GM12878 (cell line): ENCODE measurements around the gene TTC32. TPM values are rescaled to one million over a fixed set of nuclear protein-coding genes. Genes with fewer than 3 reads are reported as not detected.

Source experiments
- ATF3 ChIP-seq: IDR thresholded peaks from 2 replicates; pipeline ENCODE4 v1.6.1; 2011; ENCODE audit warnings: low read depth, mild to moderate bottlenecking, low read length, moderate library complexity, borderline replicate concordance; ENCODE audit errors: extremely low read depth
- CBFB ChIP-seq: IDR thresholded peaks from 2 replicates; pipeline ENCODE4 v1.6.1; 2016; ENCODE audit warnings: antibody characterized with exemption, low read depth
- DPF2 ChIP-seq: fragments of 450-650 bp; IDR thresholded peaks from 2 replicates; pipeline ENCODE4 v1.6.1; 2017; ENCODE audit warnings: mild to moderate bottlenecking
- E2F8 ChIP-seq: fragments of 450-650 bp; IDR thresholded peaks from 2 replicates; pipeline ENCODE4 v1.6.1; 2018; ENCODE audit warnings: mild to moderate bottlenecking, low read depth, moderate library complexity; ENCODE audit not compliant: partially characterized antibody
- ELK1 ChIP-seq: IDR thresholded peaks from 2 replicates; pipeline ENCODE4 v1.6.1; 2012; ENCODE audit warnings: low read depth, low read length, improper control_type of control experiment
- EP300 ChIP-seq, 2 experiments: fragments of 150-350 bp in 1 of 2; IDR thresholded peaks; 2 replicates each; pipeline ENCODE4 v1.6.1; 2011 to 2012; ENCODE audit warnings: low read depth in 2 of 2, low read length in 2 of 2, borderline replicate concordance in 1 of 2, improper control_type of control experiment in 1 of 2, inconsistent platforms in 1 of 2; ENCODE audit not compliant: control insufficient read depth in 1 of 2
- FOXM1 ChIP-seq: IDR thresholded peaks from 2 replicates; pipeline ENCODE4 v1.6.1; 2012; ENCODE audit warnings: low read depth, mild to moderate bottlenecking, inconsistent platforms, low read length, moderate library complexity
- HDGF ChIP-seq: fragments of 450-650 bp; IDR thresholded peaks from 2 replicates; pipeline ENCODE4 v1.6.1; 2016; ENCODE audit warnings: antibody characterized with exemption
- IKZF1 ChIP-seq: fragments of 450-650 bp; conservative IDR thresholded peaks from 2 replicates; pipeline ENCODE4 v1.6.1; 2017; ENCODE audit warnings: antibody characterized with exemption, mild to moderate bottlenecking
- KDM1A ChIP-seq: fragments of 200-600 bp; sonication (generic); IDR thresholded peaks from 2 replicates; pipeline ENCODE4 v1.6.1; 2016; ENCODE audit warnings: borderline replicate concordance
- MTA2 ChIP-seq: fragments of 450-650 bp; IDR thresholded peaks from 2 replicates; pipeline ENCODE4 v1.6.1; 2016; ENCODE audit warnings: low read depth, mild to moderate bottlenecking, moderate library complexity
- NBN ChIP-seq: fragments of 450-650 bp; IDR thresholded peaks from 2 replicates; pipeline ENCODE4 v1.6.1; 2016
- NR2C2 ChIP-seq: IDR thresholded peaks from 2 replicates; pipeline ENCODE4 v1.6.1; 2011; ENCODE audit warnings: borderline replicate concordance, low read depth; ENCODE audit not compliant: control insufficient read depth, insufficient read length
- PAX5 ChIP-seq: IDR thresholded peaks from 2 replicates; pipeline ENCODE4 v1.6.1; 2011; ENCODE audit warnings: low read depth, low read length, borderline replicate concordance
- POLR2A ChIP-seq: IDR thresholded peaks from 2 replicates; pipeline ENCODE4 v1.6.1; 2011; ENCODE audit warnings: low read depth, mild to moderate bottlenecking, low read length
- POLR2AphosphoS5 ChIP-seq: IDR thresholded peaks from 2 replicates; pipeline ENCODE4 v1.6.1; 2011; ENCODE audit warnings: mild to moderate bottlenecking, low read length, inconsistent platforms
- POU2F2 ChIP-seq: IDR thresholded peaks from 3 replicates; pipeline ENCODE4 v1.6.1; 2011; ENCODE audit warnings: low read depth, mild to moderate bottlenecking, low read length, borderline replicate concordance
- RELB ChIP-seq: fragments of 450-650 bp; IDR thresholded peaks from 2 replicates; pipeline ENCODE4 v1.6.1; 2017; ENCODE audit warnings: low read depth, mild to moderate bottlenecking, moderate library complexity
- SKIL ChIP-seq: fragments of 450-650 bp; IDR thresholded peaks from 2 replicates; pipeline ENCODE4 v1.6.1; 2017; ENCODE audit warnings: mild to moderate bottlenecking, low read depth, inconsistent platforms; ENCODE audit not compliant: poor library complexity, severe bottlenecking
- SMAD1 ChIP-seq: fragments of 450-650 bp; IDR thresholded peaks from 2 replicates; pipeline ENCODE4 v1.6.1; 2018; ENCODE audit warnings: mild to moderate bottlenecking, low read depth; ENCODE audit not compliant: partially characterized antibody
- SMAD5 ChIP-seq: IDR thresholded peaks from 2 replicates; pipeline ENCODE4 v1.6.1; 2016; ENCODE audit warnings: antibody characterized with exemption, low read depth
- SMC3 ChIP-seq: IDR thresholded peaks from 2 replicates; pipeline ENCODE4 v1.6.1; 2011; ENCODE audit warnings: low read length, improper control_type of control experiment, borderline replicate concordance
- polyA plus RNA-seq, 11 experiments: library from polyadenylated mRNA; depleted of rRNA in 4 of 11; unstranded in 6 of 11; stranded (reverse) in 5 of 11; fragments of >200 nt; fragmentation: Nextera tagmentation in 4 of 11; fragmentation: Illumina TruSeq in 1 of 11; extraction: Ambion mirVana in 4 of 11; extraction: Trizol in 1 of 11; gene quantifications; 1 replicate in 1 of 11; 2 replicates in 10 of 11; pipeline versions ENCODE4 v1.2.1 to v1.2.3, GENCODE V29; 2011 to 2016; ENCODE audit warnings: inconsistent platforms in 2 of 11, missing spikeins in 2 of 11, low read depth in 1 of 11
- total RNA-seq, 4 experiments: library from RNA; depleted of rRNA in 3 of 4; stranded (reverse); fragments of >200 nt in 3 of 4; fragmentation: Illumina TruSeq in 1 of 4; extraction: Trizol in 1 of 4; gene quantifications; 2 replicates each; pipeline versions ENCODE4 v1.2.1 to v1.2.3, GENCODE V29; 2013 to 2021

The TTC32 gene
- total and polyA plus RNA-seq, 10 of the 15 experiments (the other 5 are each of a cell fraction or from before 2014, with no cell fraction given), result 11.1 to 30.0 (median 19.7) TPM

- TF ChIP-seq E2F8 (no peak), IKZF1 (0 out of 2 replicates have a peak, but pooled peaks have one; percentile 44), POLR2AphosphoS5 (no peak), SMC3 (no peak), EP300 (IDR thresholded peaks at IDR 0.05; ENCODE audit: borderline replicate concordance in 1 of 2, control insufficient read depth in 1 of 2, low read depth in 2 of 2, low read length in 2 of 2) (peak in 1 of 2 experiments; percentile 52; a peak in 2 of 4 replicates), MTA2 (peak; percentile 40; the same call in 1 of the 2 replicates), PAX5 (no peak), POLR2A (no peak), SMAD5 (no peak), SMAD1 (no peak), NBN (no peak), KDM1A (no peak), POU2F2 (no peak), CBFB (no peak), RELB (0 out of 2 replicates have a peak, but pooled peaks have one; percentile 33), FOXM1 (no peak), ELK1 (no peak), NR2C2 (no peak), SKIL (no peak), DPF2 (0 out of 2 replicates have a peak, but pooled peaks have one; percentile 39), ATF3 (no peak), HDGF (no peak)
These were observed 31.7 kb upstream of the TTC32 start (continued) for GRCh38 chr2:19933351-19933981.
